ENCODE results near the gene SDCCAG8. TPM values are rescaled to one million over a fixed set of nuclear protein-coding genes. Genes with fewer than 3 reads are reported as not detected.

The SDCCAG8 gene
- total RNA-seq, 1 experiment from 2014 or later: 18.7 TPM

Other genes with a start within 250 kb of the SDCCAG8 start
- gene CEP170, start 760 bp upstream of the SDCCAG8 start, total RNA-seq (2014; rRNA removed; shearing (Covaris generic)): 33.6 and 36.5 TPM in 2 replicates

All from G401 (cell line).